HG03460 (cell line): ENCODE results near the gene SH3GL1.

Experiments used
- ATAC-seq: cut with Tn5 transposase; IDR thresholded peaks from one replicate; pipeline ENCODE4 v1.9.1; 2021; ENCODE audit not compliant: unreplicated experiment

SH3GL1 gene

GRCh38 chr19:4376991-4377781 lies 23.2 kb downstream of the SH3GL1 start:
- no peak for ATAC-seq

GRCh38 chr19:4376671-4376990 lies 23.7 kb downstream of the SH3GL1 start:
- ATAC-seq, result no peak

GRCh38 chr19:4376028-4376670 lies 24.2 kb downstream of the SH3GL1 start:
- ATAC-seq, result no peak

- no peak for ATAC-seq
Observed at GRCh38 chr19:4375164-4376027, 25.0 kb downstream of the SH3GL1 start.

- ATAC-seq, result no peak
Observed at GRCh38 chr19:4374498-4375163, 25.7 kb downstream of the SH3GL1 start.

GRCh38 chr19:4373601-4374497 lies 26.5 kb downstream of the SH3GL1 start:
- no peak for ATAC-seq

- ATAC-seq, result no peak
Observed at GRCh38 chr19:4373013-4373367, 27.4 kb downstream of the SH3GL1 start.

- ATAC-seq, result no peak
Observed at GRCh38 chr19:4372165-4373012, 28.0 kb downstream of the SH3GL1 start.

- no peak for ATAC-seq
Observed at GRCh38 chr19:4371247-4372164, 28.8 kb downstream of the SH3GL1 start.

- no peak for ATAC-seq
Observed at GRCh38 chr19:4370418-4371041, 29.8 kb downstream of the SH3GL1 start.

GRCh38 chr19:4369888-4370260 lies 30.5 kb downstream of the SH3GL1 start:
- peak; percentile 31 for ATAC-seq

GRCh38 chr19:4369109-4369887 lies 31.0 kb downstream of the SH3GL1 start:
- peak; percentile 41 for ATAC-seq

GRCh38 chr19:4368128-4368820 lies 32.1 kb downstream of the SH3GL1 start:
- no peak for ATAC-seq

- ATAC-seq, result no peak
Observed at GRCh38 chr19:4367781-4368127, 32.6 kb downstream of the SH3GL1 start.

GRCh38 chr19:4367336-4367723 lies 33.0 kb downstream of the SH3GL1 start:
- ATAC-seq, result no peak

GRCh38 chr19:4366666-4367335 lies 33.5 kb downstream of the SH3GL1 start:
- ATAC-seq, result no peak
